HCT116 (cell line): Measurements from ENCODE around the gene NDE1. TPM values are rescaled to one million over a fixed set of nuclear protein-coding genes. Genes with fewer than 3 reads are reported as not detected.

Experiments used
- ATAC-seq: fragments of 200-7000 bp; cut with Tn5 transposase; 2 replicates; pipeline ENCODE4 v1.9.1; 2020; ENCODE audit warnings: mild to moderate bottlenecking, moderate library complexity
- BruUV-seq: library from RNA; stranded (reverse); fragments of 400-500 nt; replicated peaks from 2 replicates; lab custom pipeline; 2021; lab: Mats Ljungman, UMichigan
- CTCF ChIA-PET: fragments of 300-600 bp; sonication (Branson Sonifier 250); formaldehyde crosslinking; loops from one replicate; lab custom pipeline; 2021; ENCODE audit warnings: antibody characterized with exemption; lab: Charles Lee
- POLR2A ChIA-PET: fragments of 300-600, 350-600 bp; sonication (Branson Sonifier 250); formaldehyde crosslinking; loops from one replicate; lab custom pipeline; 2021; ENCODE audit warnings: antibody characterized with exemption; lab: Charles Lee
- RAD21 ChIA-PET, 2 experiments: fragments of 300-600 bp; sonication (Branson Sonifier 250); formaldehyde crosslinking; loops; one replicate each; lab custom pipeline; 2023; ENCODE audit warnings: low total read pairs in 2 of 2; ENCODE audit not compliant: uncharacterized antibody in 2 of 2, unreplicated experiment in 2 of 2, low non-redundant PET in 1 of 2; lab: Charles Lee
- DNase-seq: peaks from one replicate; pipeline ENCODE4 v3.0.0-alpha.2; 2010; ENCODE audit warnings: low read depth, low spot score
- H2AFZ ChIP-seq: fragments of 200-600 bp; shearing (Covaris generic), sonication (generic); 2 replicates; pipeline ENCODE4 v1.6.1; 2017; ENCODE audit warnings: low read depth, mixed run types, mixed read lengths, antibody characterized with exemption, low read length; ENCODE audit not compliant: poor library complexity, severe bottlenecking
- H3K27ac ChIP-seq: 2 replicates; pipeline ENCODE4 v1.5.1; 2012; ENCODE audit warnings: low read depth, low read length
- H3K27me3 ChIP-seq: fragments of 200-600 bp; sonication (generic); 2 replicates; pipeline ENCODE4 v1.6.1; 2016; ENCODE audit warnings: mixed run types, low read length, mixed read lengths; ENCODE audit not compliant: insufficient read depth
- H3K36me3 ChIP-seq, 2 experiments: fragments of 200-500 bp in 1 of 2; fragments of 200-600 bp in 1 of 2; sonication (Bioruptor generic) in 1 of 2; sonication (generic) in 1 of 2; 2 replicates each; pipeline versions ENCODE4 v1.5.1 to v1.6.1; 2014 to 2016; ENCODE audit warnings: low read length in 2 of 2, inconsistent platforms in 1 of 2, mixed read lengths in 1 of 2, mixed run types in 1 of 2; ENCODE audit not compliant: insufficient read depth in 2 of 2, control insufficient read depth in 1 of 2
- H3K4me1 ChIP-seq, 2 experiments: fragments of 200-600 bp in 1 of 2; sonication (generic) in 1 of 2; 2 replicates each; pipeline versions ENCODE4 v1.5.1 to v1.6.1; 2012 to 2017; ENCODE audit warnings: low read length in 2 of 2, inconsistent platforms in 1 of 2, mild to moderate bottlenecking in 1 of 2, mixed read lengths in 1 of 2, mixed run types in 1 of 2, moderate library complexity in 1 of 2; ENCODE audit not compliant: insufficient read depth in 2 of 2, control insufficient read depth in 1 of 2
- H3K4me2 ChIP-seq: fragments of 200-600 bp; sonication (generic); 2 replicates; pipeline ENCODE4 v1.6.1; 2017; ENCODE audit warnings: mixed run types, low read length, mixed read lengths
- H3K4me3 ChIP-seq, 2 experiments: fragments of 200-600 bp in 1 of 2; sonication (generic) in 1 of 2; replicated peaks in 1 of 2; 2 replicates each; pipeline ENCODE4 v1.5.1; 2011 to 2016; ENCODE audit warnings: low read length in 2 of 2, control low read depth in 1 of 2, low read depth in 1 of 2, mild to moderate bottlenecking in 1 of 2, mixed read lengths in 1 of 2, mixed run types in 1 of 2
- H3K79me2 ChIP-seq: fragments of 200-600 bp; sonication (generic); 2 replicates; pipeline ENCODE4 v1.6.1; 2017; ENCODE audit warnings: mild to moderate bottlenecking, mixed run types, low read length, moderate library complexity, mixed read lengths; ENCODE audit not compliant: insufficient read depth
- H3K9ac ChIP-seq: fragments of 200-600 bp; sonication (generic); 2 replicates; pipeline ENCODE4 v1.6.1; 2016; ENCODE audit warnings: low read length, mixed read lengths
- H3K9me2 ChIP-seq: fragments of 200-600 bp; sonication (generic), shearing (Covaris generic); 2 replicates; pipeline ENCODE4 v1.6.1; 2017; ENCODE audit warnings: mixed run types, mild to moderate bottlenecking, moderate library complexity; ENCODE audit not compliant: insufficient read depth
- H3K9me3 ChIP-seq, 2 experiments: fragments of 200-500 bp in 1 of 2; fragments of 200-600 bp in 1 of 2; sonication (Bioruptor generic) in 1 of 2; sonication (generic) in 1 of 2; 2 replicates each; pipeline ENCODE4 v1.6.1; 2014 to 2017; ENCODE audit warnings: low read length in 2 of 2, mixed read lengths in 2 of 2, inconsistent platforms in 1 of 2, low read depth in 1 of 2, mild to moderate bottlenecking in 1 of 2, mixed run types in 1 of 2, moderate library complexity in 1 of 2; ENCODE audit not compliant: control insufficient read depth in 1 of 2, insufficient read depth in 1 of 2
- H4K20me1 ChIP-seq: fragments of 200-600 bp; sonication (generic), shearing (Covaris generic); 2 replicates; pipeline ENCODE4 v1.6.1; 2017; ENCODE audit warnings: mixed run types, mild to moderate bottlenecking, moderate library complexity; ENCODE audit not compliant: insufficient read depth
- ATF3 ChIP-seq: IDR thresholded peaks from 2 replicates; pipeline ENCODE4 v1.6.1; 2012
- CBX3 ChIP-seq: IDR thresholded peaks from 2 replicates; pipeline ENCODE4 v1.6.1; 2012; ENCODE audit warnings: low read depth
- CEBPB ChIP-seq: IDR thresholded peaks from 2 replicates; pipeline ENCODE4 v1.6.1; 2012; ENCODE audit warnings: low read depth
- CTCF ChIP-seq, 3 experiments: fragments of 200-600 bp in 1 of 3; sonication (generic) in 1 of 3; IDR thresholded peaks in 2 of 3; conservative IDR thresholded peaks in 1 of 3; 2 replicates each; pipeline ENCODE4 v1.5.1; 2012 to 2017; ENCODE audit warnings: low read depth in 2 of 3, low read length in 2 of 3, antibody characterized with exemption in 1 of 3, borderline replicate concordance in 1 of 3, control low read depth in 1 of 3, mild to moderate bottlenecking in 1 of 3, mixed read lengths in 1 of 3, mixed run types in 1 of 3, moderate library complexity in 1 of 3; ENCODE audit not compliant: insufficient read depth in 1 of 3
- EGR1 ChIP-seq: IDR thresholded peaks from 2 replicates; pipeline ENCODE4 v1.6.1; 2012; ENCODE audit warnings: low read depth
- EZH2phosphoT487 ChIP-seq: fragments of 200-600 bp; IDR thresholded peaks from 2 replicates; pipeline ENCODE4 v1.6.1; 2018; ENCODE audit warnings: antibody characterized with exemption, borderline replicate concordance
- FOSL1 ChIP-seq: IDR thresholded peaks from 2 replicates; pipeline ENCODE4 v1.6.1; 2012; ENCODE audit warnings: low read depth
- JUND ChIP-seq: IDR thresholded peaks from 2 replicates; pipeline ENCODE4 v1.6.1; 2012
- POLR2A ChIP-seq: IDR thresholded peaks from 2 replicates; pipeline ENCODE4 v1.7.0; 2011; ENCODE audit warnings: borderline replicate concordance; ENCODE audit not compliant: insufficient read depth, insufficient read length; ENCODE audit errors: extremely low read depth
- POLR2AphosphoS5 ChIP-seq: IDR thresholded peaks from 2 replicates; pipeline ENCODE4 v1.6.1; 2011; ENCODE audit warnings: mild to moderate bottlenecking, low read depth, low read length, moderate library complexity
- RAD21 ChIP-seq: IDR thresholded peaks from 2 replicates; pipeline ENCODE4 v1.6.1; 2012; ENCODE audit warnings: low read depth, mild to moderate bottlenecking
- REST ChIP-seq: IDR thresholded peaks from 2 replicates; pipeline ENCODE4 v1.6.1; 2012; ENCODE audit warnings: low read depth
- SIN3A ChIP-seq: IDR thresholded peaks from 2 replicates; pipeline ENCODE4 v1.6.1; 2012; ENCODE audit warnings: low read depth
- SP1 ChIP-seq: IDR thresholded peaks from 2 replicates; pipeline ENCODE4 v1.6.1; 2012; ENCODE audit warnings: low read depth
- SRF ChIP-seq: IDR thresholded peaks from 2 replicates; pipeline ENCODE4 v1.6.1; 2012; ENCODE audit warnings: low read depth
- TCF7L2 ChIP-seq: IDR thresholded peaks from 2 replicates; pipeline ENCODE4 v1.7.0; 2011; ENCODE audit warnings: borderline replicate concordance, inconsistent platforms; ENCODE audit not compliant: insufficient read depth, insufficient read length; ENCODE audit errors: extremely low read depth
- YY1 ChIP-seq: IDR thresholded peaks from 2 replicates; pipeline ENCODE4 v1.6.1; 2011; ENCODE audit warnings: low read length, low read depth, moderate library complexity, mild to moderate bottlenecking; ENCODE audit not compliant: insufficient replicate concordance; ENCODE audit errors: extremely low read depth
- ZBTB33 ChIP-seq: IDR thresholded peaks from 2 replicates; pipeline ENCODE4 v1.6.1; 2011; ENCODE audit warnings: mild to moderate bottlenecking, low read length, moderate library complexity; ENCODE audit not compliant: insufficient replicate concordance; ENCODE audit errors: extremely low read depth
- ZNF274 ChIP-seq: fragments of 200-500 bp; sonication (Bioruptor generic); IDR thresholded peaks from 2 replicates; pipeline ENCODE4 v1.6.1; 2014; ENCODE audit warnings: mild to moderate bottlenecking, low read depth, low read length, inconsistent platforms
- intact Hi-C: fragments of 100-400 bp; cut with micrococcal nuclease; formaldehyde crosslinking; loops from 2 replicates; pipeline ENCODE4 v1.10.0; 2022
- total RNA-seq: library from RNA; stranded (reverse); gene quantifications from one replicate; pipeline ENCODE4 v1.2.1, GENCODE V29; 2021; ENCODE audit not compliant: unreplicated experiment

Gene NDE1
- total RNA-seq, 1 experiment from 2014 or later: 103 TPM

GRCh38 chr16:15616012-15616411 lies 34.0 kb upstream of the NDE1 start:
- no peak overlapping the region for H2AFZ ChIP-seq
- no peaks in the 10 kb centered on the region for H4K20me1 ChIP-seq
- ATAC-seq (no peak), DNase-seq (no peak)
- H3K9me3 ChIP-seq: no peaks in the 10 kb centered on the region
- no peak overlapping the region for H3K27ac ChIP-seq
- no peaks in the 10 kb centered on the region for H3K79me2 ChIP-seq
- peaks cover 14 to 39% of the 10 kb centered on the region in 2 experiments for H3K4me1 ChIP-seq
- TF ChIP-seq POLR2AphosphoS5: no peak
- no peak for TF ChIP-seq REST
- no peak for TF ChIP-seq EZH2phosphoT487
- no peak for TF ChIP-seq TCF7L2
- no peak for TF ChIP-seq ZNF274
- no peak for TF ChIP-seq SP1
- no peak for TF ChIP-seq ATF3
- TF ChIP-seq EGR1: no peak
- TF ChIP-seq CEBPB: no peak
- no peak for TF ChIP-seq SRF
- no peak for TF ChIP-seq CBX3
- TF ChIP-seq ZBTB33: no peak
- no peak for TF ChIP-seq CTCF (IDR thresholded peaks at IDR 0.05 in 2 of 3, conservative IDR thresholded peaks at IDR 0.05 in 1 of 3; ENCODE audit: borderline replicate concordance in 1 of 3, insufficient read depth in 1 of 3, low read depth in 2 of 3, low read length in 2 of 3)
- TF ChIP-seq JUND: no peak
- no peak for TF ChIP-seq FOSL1
- TF ChIP-seq RAD21: no peak
- TF ChIP-seq SIN3A: no peak
- no peak for TF ChIP-seq YY1
- TF ChIP-seq POLR2A: no peak
- ChIA-PET CTCF (no interaction called here), RAD21 (no interaction called here), POLR2A (no interaction called here)
- no peak overlapping the region for H3K4me3 ChIP-seq
- no peaks in the 10 kb centered on the region for H3K27me3 ChIP-seq
- intact Hi-C loops: no loop called here
- no TSS peak for BruUV-seq
- H3K4me2 ChIP-seq: no peak overlapping the region
- no peaks in the 10 kb centered on the region for H3K9me2 ChIP-seq
- H3K36me3 ChIP-seq: peaks cover 27 to 29% of the 10 kb centered on the region in 2 experiments
- H3K9ac ChIP-seq: no peak overlapping the region
